Liver (tissue), 9 donors: ENCODE results near the gene DOK1. TPM values are rescaled to one million over a fixed set of nuclear protein-coding genes. Genes with fewer than 3 reads are reported as not detected.

Source experiments
- DNase-seq: peaks from one replicate; pipeline ENCODE4 v3.0.0-alpha.2; 2017; ENCODE audit warnings: low spot score
- H3K27ac ChIP-seq, 2 donors: one replicate each; pipeline ENCODE4 v1.7.0; 2013; ENCODE audit warnings: inconsistent platforms in 2 of 2, low read length in 2 of 2, control low read depth in 1 of 2, low read depth in 1 of 2, mild to moderate bottlenecking in 1 of 2
- H3K27me3 ChIP-seq, 4 donors: one replicate each; pipeline versions ENCODE4 v1.6.1 to v1.7.0; 2013; ENCODE audit warnings: low read length in 3 of 4, inconsistent platforms in 1 of 4, mild to moderate bottlenecking in 1 of 4, moderate library complexity in 1 of 4; ENCODE audit not compliant: control insufficient read depth in 4 of 4, insufficient read depth in 4 of 4
- H3K36me3 ChIP-seq, 4 donors: one replicate each; pipeline versions ENCODE4 v1.6.1 to v1.7.0; 2013; ENCODE audit warnings: low read length in 3 of 4, mild to moderate bottlenecking in 3 of 4, low read depth in 1 of 4, moderate library complexity in 1 of 4; ENCODE audit not compliant: control insufficient read depth in 4 of 4, insufficient read depth in 3 of 4
- H3K4me1 ChIP-seq, 4 donors: one replicate each; pipeline versions ENCODE4 v1.6.1 to v1.7.0; 2013; ENCODE audit warnings: low read length in 3 of 4, mild to moderate bottlenecking in 3 of 4, moderate library complexity in 1 of 4; ENCODE audit not compliant: control insufficient read depth in 4 of 4, insufficient read depth in 4 of 4
- H3K4me3 ChIP-seq, 3 donors: one replicate each; pipeline versions ENCODE4 v1.6.1 to v1.7.0; 2013; ENCODE audit warnings: low read length in 3 of 3, control low read depth in 1 of 3, low read depth in 1 of 3, mild to moderate bottlenecking in 1 of 3
- H3K9ac ChIP-seq, 2 donors: one replicate each; pipeline ENCODE4 v1.7.0; 2013; ENCODE audit warnings: low read length in 2 of 2, mild to moderate bottlenecking in 2 of 2, moderate library complexity in 2 of 2, control low read depth in 1 of 2, low read depth in 1 of 2
- H3K9me3 ChIP-seq, 4 donors: one replicate each; pipeline versions ENCODE4 v1.6.1 to v1.7.0; 2013; ENCODE audit warnings: low read length in 3 of 4; ENCODE audit not compliant: control insufficient read depth in 4 of 4
- ATF3 ChIP-seq: IDR thresholded peaks from 2 replicates; pipeline ENCODE4 v1.6.1; 2016; ENCODE audit warnings: antibody characterized with exemption
- CTCF ChIP-seq: fragments of 150-350 bp; IDR thresholded peaks from 2 replicates; pipeline ENCODE4 v1.5.1; 2017; ENCODE audit warnings: improper control_type of control experiment, low read depth, low read length; ENCODE audit not compliant: missing input control
- EGR1 ChIP-seq, 2 donors: IDR thresholded peaks; 2 replicates each; pipeline ENCODE4 v1.6.1; 2016 to 2018; ENCODE audit warnings: antibody characterized with exemption in 2 of 2, low read depth in 2 of 2
- FOXA1 ChIP-seq: IDR thresholded peaks from 2 replicates; pipeline ENCODE4 v1.6.1; 2016; ENCODE audit warnings: antibody characterized with exemption
- FOXA2 ChIP-seq: IDR thresholded peaks from 2 replicates; pipeline ENCODE4 v1.6.1; 2016; ENCODE audit warnings: antibody characterized with exemption
- GABPA ChIP-seq, 2 donors: IDR thresholded peaks in 1 of 2; conservative IDR thresholded peaks in 1 of 2; 2 replicates each; pipeline ENCODE4 v1.6.1; 2016; ENCODE audit warnings: antibody characterized with exemption in 2 of 2, mild to moderate bottlenecking in 1 of 2, moderate library complexity in 1 of 2
- HNF4A ChIP-seq, 2 donors: conservative IDR thresholded peaks; 2 replicates each; pipeline ENCODE4 v1.6.1; 2016; ENCODE audit warnings: antibody characterized with exemption in 2 of 2, mild to moderate bottlenecking in 2 of 2
- HNF4G ChIP-seq: IDR thresholded peaks from 2 replicates; pipeline ENCODE4 v1.6.1; 2016; ENCODE audit warnings: antibody characterized with exemption
- JUND ChIP-seq, 2 donors: IDR thresholded peaks; 2 replicates each; pipeline ENCODE4 v1.6.1; 2016; ENCODE audit warnings: antibody characterized with exemption in 2 of 2
- MAX ChIP-seq: IDR thresholded peaks from 2 replicates; pipeline ENCODE4 v1.6.1; 2016; ENCODE audit warnings: antibody characterized with exemption
- NR2F2 ChIP-seq: IDR thresholded peaks from 2 replicates; pipeline ENCODE4 v1.6.1; 2016; ENCODE audit warnings: antibody characterized with exemption
- RAD21 ChIP-seq, 2 donors: IDR thresholded peaks; 2 replicates each; pipeline ENCODE4 v1.6.1; 2016; ENCODE audit warnings: antibody characterized with exemption in 2 of 2, mild to moderate bottlenecking in 2 of 2
- REST ChIP-seq: IDR thresholded peaks from 2 replicates; pipeline ENCODE4 v1.6.1; 2016; ENCODE audit warnings: antibody characterized with exemption, mild to moderate bottlenecking
- RXRA ChIP-seq, 2 donors: IDR thresholded peaks; 2 replicates each; pipeline ENCODE4 v1.6.1; 2017 to 2018; ENCODE audit warnings: antibody characterized with exemption in 2 of 2, mild to moderate bottlenecking in 1 of 2
- SP1 ChIP-seq: IDR thresholded peaks from 2 replicates; pipeline ENCODE4 v1.6.1; 2018; ENCODE audit warnings: antibody characterized with exemption, mild to moderate bottlenecking
- TAF1 ChIP-seq: conservative IDR thresholded peaks from 2 replicates; pipeline ENCODE4 v1.6.1; 2016; ENCODE audit warnings: antibody characterized with exemption, mild to moderate bottlenecking
- YY1 ChIP-seq: IDR thresholded peaks from 2 replicates; pipeline ENCODE4 v1.6.1; 2016; ENCODE audit warnings: antibody characterized with exemption, mild to moderate bottlenecking
- ZBTB33 ChIP-seq: IDR thresholded peaks from 2 replicates; pipeline ENCODE4 v1.6.1; 2016; ENCODE audit warnings: antibody characterized with exemption
- WGBS: extraction: QIAGEN DNeasy Blood & Tissue Kit; methylation state at CpG from one replicate; pipeline ENCODE4 v1.1.7; 2013; 5-methylcytosine and 5-hydroxymethylcytosine counted together
- polyA plus RNA-seq, 2 donors: library from polyadenylated mRNA; stranded (reverse) in 1 of 2; unstranded in 1 of 2; fragments of 200-250 nt in 1 of 2; fragments of >200 nt in 1 of 2; fragmentation: Nextera tagmentation in 1 of 2; extraction: Ambion mirVana in 1 of 2; gene quantifications; one replicate each; pipeline versions ENCODE4 v1.2.1 to v1.2.3, GENCODE V29; 2013 to 2015
- total RNA-seq, 2 donors: library from RNA; depleted of rRNA; stranded (reverse); fragments of >200 nt; gene quantifications; one replicate each; pipeline ENCODE4 v1.2.3, GENCODE V29; 2014
- donor health status: healthy.
- donor health status: healthy.
- donor health status: healthy.
- donor health status: healthy.
- donor health status: healthy.

DOK1 gene
- total and polyA plus RNA-seq, 4 donors = 2.0 to 8.6 (median 4.1) TPM

- DNase-seq = no peak
- H3K27me3 ChIP-seq = no peaks in the 10 kb centered on the region
- H3K36me3 ChIP-seq = no peaks in the 10 kb centered on the region
- 73% methylated on average over 7 of the region's 7 CpGs for WGBS
- no peak for TF ChIP-seq MAX
- H3K9ac ChIP-seq = no peak overlapping the region
- no peak overlapping the region for H3K4me3 ChIP-seq
- peaks cover 0 to 4% (median 2%) of the 10 kb centered on the region in 4 donors for H3K4me1 ChIP-seq
- no peaks in the 10 kb centered on the region for H3K9me3 ChIP-seq
- no peak overlapping the region for H3K27ac ChIP-seq
These were observed 4.0 kb downstream of the DOK1 start for GRCh38 chr2:74558284-74559230.

- Histone ChIP-seq H3K27me3 (no peaks in the 10 kb centered on the region), H3K27ac (no peak overlapping the region), H3K4me1 (peaks cover 0 to 1% (median 0%) of the 10 kb centered on the region in 4 donors), H3K9me3 (no peaks in the 10 kb centered on the region), H3K9ac (no peak overlapping the region), H3K4me3 (no peak overlapping the region), H3K36me3 (no peaks in the 10 kb centered on the region)
- no peak for DNase-seq
- TF ChIP-seq JUND (IDR thresholded peaks at IDR 0.05) = no peak
- no peak for TF ChIP-seq HNF4G
- no peak for TF ChIP-seq TAF1
- TF ChIP-seq HNF4A (conservative IDR thresholded peaks at IDR 0.05) = no peak
- TF ChIP-seq ATF3 = no peak
- TF ChIP-seq SP1 = no peak
- no peak for TF ChIP-seq MAX
- no peak for TF ChIP-seq YY1
- TF ChIP-seq ZBTB33 = no peak
- no peak for TF ChIP-seq CTCF
- no peak for TF ChIP-seq GABPA (IDR thresholded peaks at IDR 0.05 in 1 of 2, conservative IDR thresholded peaks at IDR 0.05 in 1 of 2)
- no peak for TF ChIP-seq FOXA1
- TF ChIP-seq FOXA2 = no peak
- TF ChIP-seq RAD21 (IDR thresholded peaks at IDR 0.05) = no peak
- TF ChIP-seq REST = no peak
- TF ChIP-seq NR2F2 = no peak
- TF ChIP-seq RXRA (IDR thresholded peaks at IDR 0.05) = no peak
- no peak for TF ChIP-seq EGR1 (IDR thresholded peaks at IDR 0.05; ENCODE audit: low read depth in 2 of 2)
- 54% methylated on average over 5 of the region's 5 CpGs for WGBS
These were observed 5.4 kb downstream of the DOK1 start for GRCh38 chr2:74559912-74560311.
